HepG2 (cell line): ENCODE results near the gene MAPK6. TPM values are rescaled to one million over a fixed set of nuclear protein-coding genes. Genes with fewer than 3 reads are reported as not detected.

Experiments
- ATAC-seq: fragments of 200-7000 bp; cut with Tn5 transposase; 3 replicates; pipeline ENCODE4 v1.9.1; 2020; ENCODE audit warnings: mild to moderate bottlenecking, moderate library complexity
- BruUV-seq: library from RNA; stranded (reverse); fragments of 400-500 nt; replicated peaks from 2 replicates; lab custom pipeline; 2021; lab: Mats Ljungman, UMichigan
- CTCF ChIA-PET: fragments of 300-600 bp; formaldehyde crosslinking; extraction: SDS; loops from one replicate; lab custom pipeline; 2021; ENCODE audit warnings: low total read pairs, inconsistent platforms, low intra/inter-chr PET ratio; lab: Yijun Ruan, JAX
- POLR2A ChIA-PET: fragments of 350-600 bp; sonication (Branson Sonifier 250); formaldehyde crosslinking; loops from one replicate; lab custom pipeline; 2020; ENCODE audit warnings: antibody characterized with exemption, inconsistent platforms; lab: Yijun Ruan, JAX
- DNase-seq: peaks from one replicate; pipeline ENCODE4 v3.0.0-alpha.2; 2015; ENCODE audit warnings: low spot score
- FAIRE-seq: peaks from 3 replicates; lab custom pipeline; 2011; peaks lifted over from hg19 to GRCh38; lab: Jason Lieb, UNC
- H2AFZ ChIP-seq: one replicate; pipeline ENCODE4 v1.6.1; 2011; ENCODE audit warnings: low read length, inconsistent platforms
- H3K27ac ChIP-seq: fragments of 300-600 bp; 3 replicates; pipeline ENCODE4 v1.8.0; 2011; ENCODE audit warnings: mixed run types, mild to moderate bottlenecking, mixed read lengths, low read length, inconsistent platforms; ENCODE audit not compliant: insufficient read depth; ENCODE audit errors: extremely low read length
- H3K27me3 ChIP-seq, 2 experiments: fragments of 200-600 bp in 1 of 2; 2 replicates in 1 of 2; 3 replicates in 1 of 2; pipeline versions ENCODE4 v1.6.0 to v1.8.0; 2011; ENCODE audit warnings: low read length in 2 of 2, mild to moderate bottlenecking in 2 of 2, moderate library complexity in 2 of 2, inconsistent platforms in 1 of 2; ENCODE audit not compliant: insufficient read depth in 2 of 2, control insufficient read depth in 1 of 2
- H3K36me3 ChIP-seq, 2 experiments: fragments of 200-600 bp in 1 of 2; replicated peaks in 1 of 2; 2 replicates in 1 of 2; 3 replicates in 1 of 2; pipeline versions ENCODE4 v1.5.1 to v1.8.0; 2011; ENCODE audit warnings: low read length in 2 of 2, inconsistent platforms in 1 of 2; ENCODE audit not compliant: insufficient read depth in 2 of 2, control insufficient read depth in 1 of 2
- H3K4me1 ChIP-seq: 2 replicates; pipeline ENCODE4 v1.5.1; 2012; ENCODE audit warnings: low read length, inconsistent platforms; ENCODE audit not compliant: insufficient read depth
- H3K4me2 ChIP-seq: 2 replicates; pipeline ENCODE4 v1.6.0; 2011; ENCODE audit warnings: low read depth, low read length, inconsistent platforms
- H3K4me3 ChIP-seq, 3 experiments: fragments of 200-600 bp in 1 of 3; sonication (generic), shearing (Covaris generic) in 1 of 3; replicated peaks in 1 of 3; 2 replicates each; pipeline ENCODE4 v1.5.1; 2011 to 2016; ENCODE audit warnings: low read length in 3 of 3, inconsistent platforms in 2 of 3, low read depth in 2 of 3, mild to moderate bottlenecking in 2 of 3, control low read depth in 1 of 3, mixed read lengths in 1 of 3; ENCODE audit not compliant: insufficient read depth in 1 of 3
- H3K79me2 ChIP-seq: one replicate; pipeline ENCODE4 v1.6.1; 2011; ENCODE audit warnings: low read length, inconsistent platforms; ENCODE audit not compliant: insufficient read depth
- H3K9ac ChIP-seq: 2 replicates; pipeline ENCODE4 v1.6.0; 2011; ENCODE audit warnings: mild to moderate bottlenecking, low read depth, low read length, inconsistent platforms; ENCODE audit not compliant: insufficient read depth
- H3K9me3 ChIP-seq: 2 replicates; pipeline ENCODE4 v1.5.1; 2012; ENCODE audit warnings: mild to moderate bottlenecking, low read length
- H4K20me1 ChIP-seq: 2 replicates; pipeline ENCODE4 v1.6.0; 2011; ENCODE audit warnings: inconsistent platforms, mild to moderate bottlenecking, low read length, moderate library complexity; ENCODE audit not compliant: insufficient read depth
- CCDC6 ChIP-seq: sonication (generic); formaldehyde crosslinking; IDR thresholded peaks from 2 replicates; pipeline ENCODE4 v1.8.1; 2022; ENCODE audit warnings: mild to moderate bottlenecking, missing genetic modification reagents, moderate library complexity
- CREM ChIP-seq, 2 experiments: sonication (generic) in 1 of 2; formaldehyde crosslinking in 1 of 2; IDR thresholded peaks; 2 replicates each; pipeline versions ENCODE4 v1.4.0 to v1.6.1; 2016 to 2020; ENCODE audit warnings: antibody characterized with exemption in 1 of 2, mild to moderate bottlenecking in 1 of 2, missing genetic modification reagents in 1 of 2
- DNMT1 ChIP-seq: sonication (generic); formaldehyde crosslinking; IDR thresholded peaks from 2 replicates; pipeline ENCODE4 v1.5.1; 2020; ENCODE audit warnings: mild to moderate bottlenecking, missing genetic modification reagents
- FOXO1 ChIP-seq: sonication (generic); formaldehyde crosslinking; IDR thresholded peaks from 2 replicates; pipeline ENCODE4 v1.4.0; 2020; ENCODE audit warnings: missing genetic modification reagents
- HMGXB4 ChIP-seq, 2 experiments: sonication (generic) in 1 of 2; formaldehyde crosslinking in 1 of 2; IDR thresholded peaks; 2 replicates each; pipeline versions ENCODE4 v1.4.0 to v1.6.1; 2018 to 2020; ENCODE audit warnings: missing genetic modification reagents in 2 of 2, borderline replicate concordance in 1 of 2, low read depth in 1 of 2, mild to moderate bottlenecking in 1 of 2, missing biosample characterization in 1 of 2
- HOXA5 ChIP-seq: sonication (generic); formaldehyde crosslinking; IDR thresholded peaks from 2 replicates; pipeline ENCODE4 v1.4.0; 2020; ENCODE audit warnings: missing genetic modification reagents
- MIER3 ChIP-seq: IDR thresholded peaks from 2 replicates; pipeline ENCODE4 v1.6.1; 2016; ENCODE audit warnings: missing compliant biosample characterization, borderline replicate concordance
- NR2F6 ChIP-seq, 2 experiments: IDR thresholded peaks; 2 replicates each; pipeline ENCODE4 v1.6.1; 2016; ENCODE audit warnings: antibody characterized with exemption in 1 of 2, mild to moderate bottlenecking in 1 of 2
- RFX3 ChIP-seq: IDR thresholded peaks from 2 replicates; pipeline ENCODE4 v1.6.1; 2016; ENCODE audit warnings: missing biosample characterization, missing genetic modification reagents
- RXRA ChIP-seq: sonication (generic); formaldehyde crosslinking; IDR thresholded peaks from 2 replicates; pipeline ENCODE4 v1.5.1; 2020; ENCODE audit warnings: missing genetic modification reagents
- SRSF1 ChIP-seq: fragments of 200-400 bp; formaldehyde crosslinking; optimal IDR thresholded peaks from 2 replicates; pipeline ENCODE3; 2017; ENCODE audit warnings: mild to moderate bottlenecking, low read depth, low read length, moderate library complexity
- TCF7 ChIP-seq: sonication (generic); IDR thresholded peaks from 2 replicates; pipeline ENCODE4 v1.6.1; 2016; ENCODE audit warnings: antibody characterized with exemption, low read depth
- TFAP4 ChIP-seq: sonication (generic); IDR thresholded peaks from 2 replicates; pipeline ENCODE4 v1.6.1; 2016; ENCODE audit warnings: low read depth, borderline replicate concordance
- U2AF2 ChIP-seq: fragments of 200-400 bp; formaldehyde crosslinking; IDR thresholded peaks from 2 replicates; pipeline ENCODE4 v1.6.1; 2017; ENCODE audit warnings: low read depth, mild to moderate bottlenecking, low read length
- ZIK1 ChIP-seq: sonication (generic); formaldehyde crosslinking; IDR thresholded peaks from 2 replicates; pipeline ENCODE4 v1.5.0; 2020; ENCODE audit warnings: mild to moderate bottlenecking, low read depth, missing genetic modification reagents, borderline replicate concordance
- ZNF362 ChIP-seq: sonication (generic); formaldehyde crosslinking; IDR thresholded peaks from 2 replicates; pipeline ENCODE4 v1.4.0; 2020; ENCODE audit warnings: missing genetic modification reagents, mild to moderate bottlenecking, borderline replicate concordance
- WGBS: methylation state at CpG from one replicate; pipeline ENCODE4 v1.1.6; 2017; ENCODE audit warnings: low lambda C conversion rate; 5-methylcytosine and 5-hydroxymethylcytosine counted together
- in situ Hi-C: cut with HindIII; loops from 2 replicates; pipeline ENCODE4 v1.10.0; 2017; ENCODE audit warnings: low pct_unique_long_range_greater_than_20kb; ENCODE audit not compliant: extremely low pct_ligation_motif_present
- intact Hi-C: fragments of 100-400 bp; cut with micrococcal nuclease; formaldehyde crosslinking; loops from one replicate; pipeline ENCODE4 v1.10.0; 2022; ENCODE audit not compliant: unreplicated experiment
- polyA plus RNA-seq, 8 experiments: library from polyadenylated mRNA; depleted of rRNA in 3 of 8; stranded (reverse) in 7 of 8; unstranded in 1 of 8; fragments of >200 nt; fragmentation: Illumina TruSeq in 4 of 8; extraction: Trizol in 4 of 8; gene quantifications; 2 replicates each; pipeline versions ENCODE4 v1.2.1 to v1.2.3, GENCODE V29; 2011 to 2016; ENCODE audit warnings: low read depth in 4 of 8, missing spikeins in 1 of 8, mixed read lengths in 1 of 8; ENCODE audit not compliant: insufficient read depth in 1 of 8
- total RNA-seq, 5 experiments: library from RNA; depleted of rRNA; stranded (reverse); fragments of >200 nt; fragmentation: Illumina TruSeq; extraction: Trizol; gene quantifications; 2 replicates each; pipeline ENCODE4 v1.2.3, GENCODE V29; 2016; ENCODE audit warnings: low read depth in 1 of 5

Gene MAPK6
- total and polyA plus RNA-seq, 2 of the 13 experiments (the other 11 are each of a cell fraction or from before 2014, with no cell fraction given): 89.5 to 99.7 TPM

GRCh38 chr15:52021128-52021671 is 2.2 kb downstream of the MAPK6 start (continued):
- 0 out of 2 replicates have a peak, but pooled peaks have one; percentile 23 for TF ChIP-seq CREM (IDR thresholded peaks at IDR 0.05)
- no peak for TF ChIP-seq CREM (CRISPR knock-in tag; IDR thresholded peaks at IDR 0.05)
- TF ChIP-seq NR2F6 (IDR thresholded peaks at IDR 0.05): peak; percentile 27; the same call in 1 of the 2 replicates
- no peak for TF ChIP-seq NR2F6 (CRISPR knock-in tag; IDR thresholded peaks at IDR 0.05)
- peak; percentile 53; the same call in 1 of the 2 replicates for TF ChIP-seq ZNF362 (CRISPR knock-in tag)
- TF ChIP-seq ZIK1 (CRISPR knock-in tag): no peak

GRCh38 chr15:52021892-52022540 is 3.0 kb downstream of the MAPK6 start:
- in situ Hi-C loops: no loop called here
- Histone ChIP-seq H3K4me3 (peak overlapping the region; percentile 62 to 99 (median 77)), H3K9ac (peak overlapping the region; percentile 99), H3K36me3 (peaks cover 0 to 3% of the 10 kb centered on the region in 2 experiments; a peak in 2 of 5 replicates), H3K9me3 (no peaks in the 10 kb centered on the region), H3K4me2 (peak overlapping the region; percentile 96), H3K79me2 (peaks cover 79% of the 10 kb centered on the region), H3K27me3 (no peaks in the 10 kb centered on the region; a peak in 1 of 5 replicates), H3K27ac (peak overlapping the region; percentile 99), H2AFZ (no peak overlapping the region), H4K20me1 (peaks cover 47% of the 10 kb centered on the region), H3K4me1 (peaks cover 66% of the 10 kb centered on the region)
- WGBS: 14% methylated on average over 10 of the region's 10 CpGs
- DNase-seq (no peak), ATAC-seq (no peak), FAIRE-seq (peak; percentile 12)
- no TSS peak for BruUV-seq
- POLR2A ChIA-PET: interaction anchor here (1.1 to 2.9 kb wide), 2 partner anchors 51 to 56 kb away, joined by 4 to 16 read pairs; partner anchors contain the start of gene LEO1
- intact Hi-C loops: loop anchor here (1.0 to 2.0 kb wide), 3 partner anchors 30 to 57 kb away; no protein-coding TSS in a partner anchor
- CTCF ChIA-PET: no interaction called here
- TF ChIP-seq SRSF1: no peak
- no peak for TF ChIP-seq FOXO1
- no peak for TF ChIP-seq U2AF2
- no peak for TF ChIP-seq HOXA5
- no peak for TF ChIP-seq RXRA (CRISPR knock-in tag)
- TF ChIP-seq MIER3 (CRISPR knock-in tag): no peak
- TF ChIP-seq TFAP4: peak; percentile 28; the same call in 1 of the 2 replicates
- no peak for TF ChIP-seq TCF7
- no peak for TF ChIP-seq RFX3
- TF ChIP-seq CCDC6 (CRISPR knock-in tag): no peak
- no peak for TF ChIP-seq DNMT1 (CRISPR knock-in tag)
- no peak for TF ChIP-seq HMGXB4 (CRISPR knock-in tag; IDR thresholded peaks at IDR 0.05; ENCODE audit: borderline replicate concordance in 1 of 2, low read depth in 1 of 2)
